Fibroblast of mammary gland (primary cell): Measurements from ENCODE around the gene KRT74.

Experiments used
- DNase-seq: peaks from one replicate; pipeline ENCODE4 v3.0.0-alpha.2; 2010; ENCODE audit warnings: low read depth
- H3K4me3 ChIP-seq: 2 replicates; pipeline ENCODE4 v1.5.1; 2011; ENCODE audit warnings: low read depth, mild to moderate bottlenecking, low read length, moderate library complexity; ENCODE audit not compliant: control insufficient read depth
- TF ChIP-seq, protein P1 (sequence below): conservative IDR thresholded peaks from 2 replicates; pipeline ENCODE4 v1.5.1; 2011; ENCODE audit warnings: low read depth, low read length, inconsistent platforms; ENCODE audit not compliant: control insufficient read depth, insufficient read depth

KRT74 gene

DNA sequence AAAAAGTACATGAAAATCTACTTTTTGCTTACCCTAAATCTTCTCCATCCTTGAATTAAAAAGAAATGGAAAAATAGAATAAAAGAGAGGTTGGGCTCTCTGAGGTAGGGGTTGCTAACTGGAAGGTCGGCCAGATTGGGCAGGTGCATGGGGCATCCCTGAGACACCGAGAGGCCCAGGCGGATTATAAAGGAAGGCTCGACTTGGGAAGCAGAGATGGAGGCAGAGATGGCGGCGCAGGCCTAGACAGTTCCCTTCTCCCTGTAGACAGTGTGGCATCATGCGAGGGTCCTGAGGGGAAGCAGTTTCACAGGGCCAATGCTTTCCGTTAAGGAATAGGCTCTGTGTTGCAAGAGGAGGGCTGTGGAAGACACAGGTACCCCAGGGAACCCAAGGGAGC, 3.7 kb upstream of the KRT74 start:
- TF ChIP-seq, protein P1, sequence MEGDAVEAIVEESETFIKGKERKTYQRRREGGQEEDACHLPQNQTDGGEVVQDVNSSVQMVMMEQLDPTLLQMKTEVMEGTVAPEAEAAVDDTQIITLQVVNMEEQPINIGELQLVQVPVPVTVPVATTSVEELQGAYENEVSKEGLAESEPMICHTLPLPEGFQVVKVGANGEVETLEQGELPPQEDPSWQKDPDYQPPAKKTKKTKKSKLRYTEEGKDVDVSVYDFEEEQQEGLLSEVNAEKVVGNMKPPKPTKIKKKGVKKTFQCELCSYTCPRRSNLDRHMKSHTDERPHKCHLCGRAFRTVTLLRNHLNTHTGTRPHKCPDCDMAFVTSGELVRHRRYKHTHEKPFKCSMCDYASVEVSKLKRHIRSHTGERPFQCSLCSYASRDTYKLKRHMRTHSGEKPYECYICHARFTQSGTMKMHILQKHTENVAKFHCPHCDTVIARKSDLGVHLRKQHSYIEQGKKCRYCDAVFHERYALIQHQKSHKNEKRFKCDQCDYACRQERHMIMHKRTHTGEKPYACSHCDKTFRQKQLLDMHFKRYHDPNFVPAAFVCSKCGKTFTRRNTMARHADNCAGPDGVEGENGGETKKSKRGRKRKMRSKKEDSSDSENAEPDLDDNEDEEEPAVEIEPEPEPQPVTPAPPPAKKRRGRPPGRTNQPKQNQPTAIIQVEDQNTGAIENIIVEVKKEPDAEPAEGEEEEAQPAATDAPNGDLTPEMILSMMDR = no peak
- no peak overlapping the region for H3K4me3 ChIP-seq
- no peak for DNase-seq

DNA sequence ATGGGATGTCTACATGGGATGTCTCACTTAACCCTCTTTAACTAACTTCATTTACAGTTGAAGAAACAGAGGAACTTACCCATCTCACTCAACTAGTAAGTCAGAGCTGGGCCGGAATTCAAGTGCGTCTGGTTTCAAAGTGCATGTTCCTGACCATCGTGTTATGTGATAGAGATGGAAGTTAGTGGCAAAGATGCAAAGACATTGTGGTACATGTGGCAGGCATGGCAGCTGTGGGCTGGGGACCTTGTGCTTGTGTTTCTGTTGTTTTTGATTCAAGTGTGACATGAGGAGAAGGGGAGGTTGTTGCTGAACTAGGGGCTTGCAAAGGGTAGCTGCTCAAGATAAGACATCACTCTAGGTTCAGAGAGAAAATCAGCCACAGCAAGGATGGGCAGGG, 2.3 kb upstream of the KRT74 start:
- no peak overlapping the region for H3K4me3 ChIP-seq
- DNase-seq = no peak
- TF ChIP-seq, protein P1 = no peak

DNA sequence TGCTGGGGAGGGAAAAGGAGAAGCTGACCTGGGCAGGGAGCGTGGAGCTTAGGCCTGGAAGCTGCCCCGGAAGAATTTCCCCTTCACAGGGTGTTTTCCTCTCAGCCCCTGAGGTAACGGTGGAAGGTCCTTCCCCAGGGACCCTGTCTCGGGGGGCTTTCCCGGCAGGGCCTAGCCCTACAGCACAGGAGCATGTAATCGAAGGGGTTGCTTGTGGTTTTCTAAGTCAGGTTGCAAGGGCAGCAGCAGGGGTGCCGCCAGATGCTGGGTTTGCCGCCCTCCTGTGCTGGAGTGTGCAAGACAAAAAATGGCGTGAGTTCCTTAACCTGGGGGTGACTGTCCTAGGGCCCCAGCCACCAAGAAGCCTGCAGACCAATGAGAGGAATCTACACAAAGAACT, 1.6 kb upstream of the KRT74 start:
- TF ChIP-seq, protein P1 = no peak
- H3K4me3 ChIP-seq = no peak overlapping the region
- DNase-seq = no peak

DNA sequence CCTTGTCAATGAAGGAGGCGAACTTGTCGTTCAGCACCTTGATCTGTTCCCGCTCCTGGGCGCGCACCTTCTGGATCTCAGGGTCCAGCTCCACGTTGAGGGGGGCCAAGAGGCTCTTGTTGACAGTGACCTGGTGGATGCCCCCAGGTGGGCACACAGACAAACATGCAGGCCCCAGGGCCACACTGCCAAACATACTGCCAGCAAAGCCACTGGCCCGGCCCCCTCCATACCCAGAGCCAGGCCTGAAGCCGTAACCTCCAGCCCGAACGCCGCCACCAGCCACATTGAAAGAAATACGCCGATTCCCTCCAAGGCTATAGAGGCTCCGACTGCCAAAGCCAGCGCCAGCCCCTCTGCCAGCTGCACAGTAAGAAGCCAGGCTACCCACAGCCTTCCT, 337 bp downstream of the KRT74 start:
- no peak for DNase-seq
- no peak overlapping the region for H3K4me3 ChIP-seq
- TF ChIP-seq, protein P1 = no peak

DNA sequence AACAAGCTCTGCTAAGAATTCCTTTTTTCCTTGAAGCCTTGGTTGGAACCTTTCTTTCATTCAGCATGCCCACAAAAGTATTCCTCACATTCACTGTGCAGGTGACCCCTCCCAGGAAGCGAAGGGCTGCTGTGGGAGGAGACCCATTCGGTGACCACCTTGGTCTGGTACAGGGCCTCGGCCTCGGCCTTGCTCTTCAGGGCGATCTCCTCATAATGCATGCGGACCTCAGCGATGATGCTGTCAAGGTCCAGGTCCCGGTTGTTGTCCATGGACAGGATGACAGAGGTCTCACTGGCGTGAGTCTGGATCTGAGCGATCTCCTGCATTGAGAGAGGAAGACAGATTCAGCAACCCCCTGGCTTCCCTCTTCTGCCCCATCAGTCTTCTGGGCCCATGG, 3.1 kb downstream of the KRT74 start:
- no peak for DNase-seq
- no peak overlapping the region for H3K4me3 ChIP-seq
- TF ChIP-seq, protein P1 = no peak

DNA sequence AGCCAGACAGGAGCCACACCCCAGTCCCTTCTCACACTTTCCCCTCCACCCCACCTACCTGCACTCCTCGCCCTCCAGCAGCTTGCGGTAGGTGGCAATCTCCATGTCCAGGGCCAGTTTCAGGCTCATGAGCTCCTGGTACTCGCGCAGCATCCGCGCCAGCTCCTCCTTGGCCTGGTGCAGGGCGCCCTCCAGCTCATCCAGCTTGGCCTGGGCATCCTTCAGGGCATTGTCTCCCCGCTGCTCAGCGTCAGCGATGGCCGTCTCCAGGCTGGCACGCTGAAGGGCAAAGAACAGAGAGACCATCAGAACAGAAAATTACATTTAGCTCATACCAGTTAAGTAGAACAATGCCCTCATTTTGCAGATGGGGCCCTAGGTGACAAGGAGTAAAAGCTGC, 5.5 kb downstream of the KRT74 start:
- no peak overlapping the region for H3K4me3 ChIP-seq
- TF ChIP-seq, protein P1 = no peak
- DNase-seq = no peak

DNA sequence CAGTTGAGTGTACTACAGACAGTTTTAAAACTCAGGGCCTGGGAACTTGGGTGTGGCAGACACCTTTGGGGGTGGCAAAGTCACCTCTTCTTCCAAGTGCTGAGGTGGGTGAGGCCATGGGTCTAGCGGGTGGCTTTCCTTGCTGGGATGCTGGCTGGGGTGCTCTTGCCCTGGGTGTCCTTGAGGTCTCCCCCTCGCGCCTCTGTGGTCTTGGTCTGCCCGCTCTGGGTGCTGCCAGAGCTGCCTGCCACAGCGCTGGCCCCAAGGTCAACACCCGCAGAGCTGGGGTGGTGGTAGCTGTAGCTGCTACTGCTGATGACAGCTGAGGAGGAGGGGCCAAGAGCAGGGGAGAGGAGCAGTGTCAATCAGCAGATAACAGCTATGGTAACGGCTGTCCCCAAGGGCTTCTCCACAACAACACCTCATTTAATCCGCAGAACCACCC, 6.8 kb downstream of the KRT74 start:
- DNase-seq = no peak
- H3K4me3 ChIP-seq = no peak overlapping the region
- TF ChIP-seq, protein P1 = no peak
